H9 (cell line): ENCODE results near the gene HDGFL3. TPM values are rescaled to one million over a fixed set of nuclear protein-coding genes. Genes with fewer than 3 reads are reported as not detected.

ENCODE experiments used
- DNase-seq: peaks from one replicate; pipeline ENCODE4 v3.0.0-alpha.2; 2017
- H2AFZ ChIP-seq: one replicate; pipeline ENCODE4 v1.6.1; 2013; ENCODE audit warnings: mild to moderate bottlenecking, low read length, control low read depth, moderate library complexity
- H2AK5ac ChIP-seq: 2 replicates; pipeline ENCODE4 v1.6.1; 2013; ENCODE audit warnings: low read length, control low read depth, mixed read lengths; ENCODE audit not compliant: insufficient read length
- H2BK120ac ChIP-seq: one replicate; pipeline ENCODE4 v1.6.1; 2013; ENCODE audit warnings: low read depth, mild to moderate bottlenecking, low read length, control low read depth, inconsistent platforms; ENCODE audit not compliant: poor library complexity, severe bottlenecking
- H2BK12ac ChIP-seq: 2 replicates; pipeline ENCODE4 v1.6.1; 2013; ENCODE audit warnings: low read length, control low read depth, mixed read lengths, low read depth; ENCODE audit not compliant: insufficient read length
- H2BK15ac ChIP-seq: 2 replicates; pipeline ENCODE4 v1.6.1; 2013; ENCODE audit warnings: low read depth, low read length, control low read depth
- H2BK20ac ChIP-seq: one replicate; pipeline ENCODE4 v1.6.1; 2013; ENCODE audit warnings: low read depth, mild to moderate bottlenecking, low read length, control low read depth, inconsistent platforms; ENCODE audit not compliant: poor library complexity, severe bottlenecking
- H2BK5ac ChIP-seq: 2 replicates; pipeline ENCODE4 v1.6.1; 2013; ENCODE audit warnings: low read length, control low read depth, mixed read lengths; ENCODE audit not compliant: insufficient read length
- H3K14ac ChIP-seq: 2 replicates; pipeline ENCODE4 v1.6.1; 2013; ENCODE audit warnings: low read length, control low read depth; ENCODE audit not compliant: insufficient read depth
- H3K18ac ChIP-seq: 2 replicates; pipeline ENCODE4 v1.6.1; 2013; ENCODE audit warnings: low read depth, mild to moderate bottlenecking, mixed read lengths, low read length, control low read depth; ENCODE audit not compliant: insufficient read length
- H3K23ac ChIP-seq: 2 replicates; pipeline ENCODE4 v1.6.1; 2013; ENCODE audit warnings: low read length, control low read depth, mixed read lengths, low read depth; ENCODE audit not compliant: insufficient read length
- H3K23me2 ChIP-seq: 2 replicates; pipeline ENCODE4 v1.6.1; 2013; ENCODE audit warnings: low read depth, mild to moderate bottlenecking, mixed read lengths, low read length, control low read depth; ENCODE audit not compliant: insufficient read length, poor library complexity, severe bottlenecking
- H3K27ac ChIP-seq: 2 replicates; pipeline ENCODE4 v1.5.1; 2013; ENCODE audit warnings: low read length, control low read depth, mixed read lengths, low read depth; ENCODE audit not compliant: insufficient read length
- H3K27me3 ChIP-seq: 2 replicates; pipeline ENCODE4 v1.6.1; 2013; ENCODE audit warnings: low read length, control low read depth, inconsistent platforms; ENCODE audit not compliant: insufficient read depth
- H3K4ac ChIP-seq: 2 replicates; pipeline ENCODE4 v1.6.1; 2013; ENCODE audit warnings: low read depth, mild to moderate bottlenecking, control low read depth, inconsistent platforms, low read length, moderate library complexity
- H3K4me1 ChIP-seq: 2 replicates; pipeline ENCODE4 v1.6.1; 2013; ENCODE audit warnings: low read length, control low read depth, inconsistent platforms; ENCODE audit not compliant: insufficient read depth
- H3K4me2 ChIP-seq: 2 replicates; pipeline ENCODE4 v1.6.1; 2013; ENCODE audit warnings: low read length, control low read depth, mixed read lengths; ENCODE audit not compliant: insufficient read length, insufficient read depth
- H3K56ac ChIP-seq: 2 replicates; pipeline ENCODE4 v1.6.1; 2013; ENCODE audit warnings: low read depth, mild to moderate bottlenecking, mixed read lengths, low read length, control low read depth; ENCODE audit not compliant: insufficient read length
- H3K79me1 ChIP-seq: 2 replicates; pipeline ENCODE4 v1.6.1; 2013; ENCODE audit warnings: low read depth, mild to moderate bottlenecking, moderate library complexity, low read length, control low read depth, inconsistent platforms; ENCODE audit not compliant: insufficient read depth, poor library complexity, severe bottlenecking
- H3K79me2 ChIP-seq: 2 replicates; pipeline ENCODE4 v1.6.1; 2013; ENCODE audit warnings: low read length, control low read depth, inconsistent platforms; ENCODE audit not compliant: insufficient read depth
- H3K9ac ChIP-seq: 2 replicates; pipeline ENCODE4 v1.6.1; 2013; ENCODE audit warnings: low read length, control low read depth, mixed read lengths; ENCODE audit not compliant: insufficient read length; ENCODE audit errors: extremely low read depth
- H3K9me3 ChIP-seq: one replicate; pipeline ENCODE4 v1.6.1; 2013; ENCODE audit warnings: low read depth, low read length, inconsistent platforms; ENCODE audit not compliant: control insufficient read depth
- H3T11ph ChIP-seq: one replicate; pipeline ENCODE4 v1.6.1; 2013; ENCODE audit warnings: mild to moderate bottlenecking, low read length, control low read depth, inconsistent platforms
- H4K20me1 ChIP-seq: one replicate; pipeline ENCODE4 v1.6.1; 2013; ENCODE audit not compliant: control insufficient read depth, insufficient read length, insufficient read depth
- H4K5ac ChIP-seq: 2 replicates; pipeline ENCODE4 v1.6.1; 2013; ENCODE audit warnings: low read depth, mild to moderate bottlenecking, mixed read lengths, low read length, control low read depth; ENCODE audit not compliant: insufficient read length
- H4K8ac ChIP-seq: replicated peaks from 2 replicates; pipeline ENCODE4 v1.6.1; 2013; ENCODE audit warnings: low read length, control low read depth, mixed read lengths, low read depth; ENCODE audit not compliant: insufficient read length
- H4K91ac ChIP-seq: 2 replicates; pipeline ENCODE4 v1.6.1; 2013; ENCODE audit warnings: low read depth, mild to moderate bottlenecking, moderate library complexity, mixed read lengths, low read length, control low read depth; ENCODE audit not compliant: insufficient read length
- H3K27ac Mint-ChIP-seq, 3 experiments: 2 replicates in 2 of 3; 3 replicates in 1 of 3; pipeline ENCODE4 v1.8.0; 2020 to 2021; ENCODE audit warnings: mixed read lengths in 3 of 3, mild to moderate bottlenecking in 1 of 3, moderate library complexity in 1 of 3
- H3K27me3 Mint-ChIP-seq: 2 replicates; pipeline ENCODE4 v1.8.0; 2021; ENCODE audit warnings: low read depth, mild to moderate bottlenecking, moderate library complexity, mixed read lengths
- H3K36me3 Mint-ChIP-seq, 3 experiments: 2 replicates in 2 of 3; 3 replicates in 1 of 3; pipeline ENCODE4 v1.8.0; 2020 to 2021; ENCODE audit warnings: low read depth in 3 of 3, mixed read lengths in 3 of 3; ENCODE audit not compliant: insufficient read depth in 1 of 3
- H3K4me1 Mint-ChIP-seq, 2 experiments: 2 replicates each; pipeline ENCODE4 v1.8.0; 2020; ENCODE audit warnings: mixed read lengths in 2 of 2
- H3K4me3 Mint-ChIP-seq, 2 experiments: 2 replicates in 1 of 2; 3 replicates in 1 of 2; pipeline ENCODE4 v1.8.0; 2020 to 2021; ENCODE audit warnings: mild to moderate bottlenecking in 2 of 2, mixed read lengths in 2 of 2, moderate library complexity in 1 of 2
- H3K9me3 Mint-ChIP-seq, 2 experiments: 2 replicates in 1 of 2; 3 replicates in 1 of 2; pipeline ENCODE4 v1.8.0; 2020; ENCODE audit warnings: mild to moderate bottlenecking in 2 of 2, mixed read lengths in 2 of 2, moderate library complexity in 1 of 2
- WGBS: extraction: QIAGEN DNeasy Blood & Tissue Kit; methylation state at CpG from one replicate; pipeline ENCODE4 v1.1.7; 2013; ENCODE audit warnings: missing lambda C conversion rate, low lambda C conversion rate, mixed read lengths; ENCODE audit not compliant: insufficient read length; ENCODE audit errors: extremely low coverage; 5-methylcytosine and 5-hydroxymethylcytosine counted together
- total RNA-seq: library from RNA; stranded (reverse); gene quantifications from 2 replicates; pipeline ENCODE4 v1.2.1, GENCODE V29; 2021
- TF ChIP-seq, protein P1 (sequence below): fragments of 200-600 bp; sonication (generic); conservative IDR thresholded peaks from 3 replicates; pipeline ENCODE4 v1.8.0; 2021; ENCODE audit warnings: antibody characterized with exemption, mild to moderate bottlenecking

HDGFL3 gene
- total RNA-seq, 1 experiment from 2014 or later: 120 TPM

- Mint-ChIP-seq H3K27me3 (no peaks in the 10 kb centered on the region; the same call in none of the 2 replicates), H3K4me3 (no peak overlapping the region), H3K36me3 (peaks cover 0 to 18% (median 3%) of the 10 kb centered on the region in 3 experiments; a peak in 5 of 7 replicates), H3K27ac (no peak overlapping the region), H3K4me1 (no peaks in the 10 kb centered on the region), H3K9me3 (peaks cover 21 to 24% of the 10 kb centered on the region in 2 experiments)
- Histone ChIP-seq H3K23ac (no peak overlapping the region), H4K8ac (no peak overlapping the region), H4K91ac (no peak overlapping the region), H2AFZ (no peak overlapping the region), H3K14ac (no peak overlapping the region), H3K79me1 (no peaks in the 10 kb centered on the region), H3K27me3 (no peaks in the 10 kb centered on the region), H3K4me2 (no peak overlapping the region), H3K9ac (no peak overlapping the region), H3K79me2 (no peaks in the 10 kb centered on the region), H3K56ac (no peak overlapping the region), H2BK120ac (no peak overlapping the region), H3K4me1 (no peaks in the 10 kb centered on the region), H3K27ac (no peak overlapping the region), H2AK5ac (no peak overlapping the region), H2BK5ac (no peak overlapping the region), H2BK12ac (no peak overlapping the region), H3K18ac (no peak overlapping the region), H3K4ac (no peak overlapping the region), H4K5ac (no peak overlapping the region), H3K23me2 (no peaks in the 10 kb centered on the region), H3T11ph (no peak overlapping the region), H2BK15ac (no peak overlapping the region), H4K20me1 (no peaks in the 10 kb centered on the region), H3K9me3 (no peaks in the 10 kb centered on the region), H2BK20ac (no peak overlapping the region)
- DNase-seq: no peak
- TF ChIP-seq, protein P1, sequence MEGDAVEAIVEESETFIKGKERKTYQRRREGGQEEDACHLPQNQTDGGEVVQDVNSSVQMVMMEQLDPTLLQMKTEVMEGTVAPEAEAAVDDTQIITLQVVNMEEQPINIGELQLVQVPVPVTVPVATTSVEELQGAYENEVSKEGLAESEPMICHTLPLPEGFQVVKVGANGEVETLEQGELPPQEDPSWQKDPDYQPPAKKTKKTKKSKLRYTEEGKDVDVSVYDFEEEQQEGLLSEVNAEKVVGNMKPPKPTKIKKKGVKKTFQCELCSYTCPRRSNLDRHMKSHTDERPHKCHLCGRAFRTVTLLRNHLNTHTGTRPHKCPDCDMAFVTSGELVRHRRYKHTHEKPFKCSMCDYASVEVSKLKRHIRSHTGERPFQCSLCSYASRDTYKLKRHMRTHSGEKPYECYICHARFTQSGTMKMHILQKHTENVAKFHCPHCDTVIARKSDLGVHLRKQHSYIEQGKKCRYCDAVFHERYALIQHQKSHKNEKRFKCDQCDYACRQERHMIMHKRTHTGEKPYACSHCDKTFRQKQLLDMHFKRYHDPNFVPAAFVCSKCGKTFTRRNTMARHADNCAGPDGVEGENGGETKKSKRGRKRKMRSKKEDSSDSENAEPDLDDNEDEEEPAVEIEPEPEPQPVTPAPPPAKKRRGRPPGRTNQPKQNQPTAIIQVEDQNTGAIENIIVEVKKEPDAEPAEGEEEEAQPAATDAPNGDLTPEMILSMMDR: no peak
- WGBS: no CpG with 5 or more reads among the region's 2 CpGs
Observed at GRCh38 chr15:83215306-83215705, 7.7 kb upstream of the HDGFL3 start.
